Naive thymus-derived CD8-positive, alpha-beta T cell (primary cell): Measurements from ENCODE around the gene INPP5A. TPM values are rescaled to one million over a fixed set of nuclear protein-coding genes. Genes with fewer than 3 reads are reported as not detected.
"Not testable (repeated sequence)": the region's sequence is repeated elsewhere in the genome, so short reads cannot be mapped to it uniquely, and the experiment has no call there.

Experiments used
- ATAC-seq, 2 donors: fragments of 150-1000 bp; cut with Tn5 transposase in 1 of 2; sonication (Bioruptor Pico), chemical (Tn5 transposase) in 1 of 2; 1 replicate in 1 of 2; 2 replicates in 1 of 2; pipeline ENCODE4 v1.10.0; 2021; ENCODE audit warnings: mild to moderate bottlenecking in 2 of 2, moderate library complexity in 2 of 2
- POLR2A ChIA-PET: fragments of 350-600 bp; sonication (Branson Sonifier 250); formaldehyde crosslinking; loops from one replicate; lab custom pipeline; 2021; ENCODE audit warnings: antibody characterized with exemption; lab: Charles Lee
- DNase-seq, 10 donors: peaks; one replicate each; pipeline versions ENCODE4 v3.0.0 to v3.0.0-alpha.2; 2020 to 2022
- H3K27ac Mint-ChIP-seq, 10 donors: one replicate each; pipeline ENCODE4 v1.8.0; 2020 to 2022; ENCODE audit warnings: mild to moderate bottlenecking in 10 of 10, mixed read lengths in 10 of 10, moderate library complexity in 4 of 10, inconsistent platforms in 1 of 10
- H3K27me3 Mint-ChIP-seq, 5 donors: one replicate each; pipeline ENCODE4 v1.8.0; 2021 to 2022; ENCODE audit warnings: mixed read lengths in 5 of 5
- H3K36me3 Mint-ChIP-seq, 3 donors: one replicate each; pipeline ENCODE4 v1.8.0; 2020 to 2022; ENCODE audit warnings: mixed read lengths in 3 of 3, mild to moderate bottlenecking in 2 of 3, inconsistent platforms in 1 of 3
- H3K4me1 Mint-ChIP-seq, 4 donors: one replicate each; pipeline ENCODE4 v1.8.0; 2021 to 2022; ENCODE audit warnings: mixed read lengths in 4 of 4
- H3K4me3 Mint-ChIP-seq, 10 donors: one replicate each; pipeline ENCODE4 v1.8.0; 2020 to 2022; ENCODE audit warnings: mild to moderate bottlenecking in 10 of 10, mixed read lengths in 10 of 10, moderate library complexity in 6 of 10, inconsistent platforms in 1 of 10
- H3K9me3 Mint-ChIP-seq, 9 donors: one replicate each; pipeline ENCODE4 v1.8.0; 2020 to 2022; ENCODE audit warnings: mixed read lengths in 9 of 9, mild to moderate bottlenecking in 3 of 9, inconsistent platforms in 1 of 9, moderate library complexity in 1 of 9
- polyA plus RNA-seq, 3 donors: library from polyadenylated mRNA; unstranded; fragments of 300-500 nt; fragmentation: Illumina TruSeq; gene quantifications; one replicate each; pipeline ENCODE4 v1.2.3, GENCODE V29; 2021
- total RNA-seq, 8 experiments: library from RNA in 2 of 8; stranded (reverse) in 2 of 8; gene quantifications; one replicate each; pipeline ENCODE4 v1.2.3 and lab custom pipeline; 2021 to 2026

Gene INPP5A
- total and polyA plus RNA-seq, 5 experiments from 2014 or later = 0.51 to 33.7 (median 3.9) TPM

DNA sequence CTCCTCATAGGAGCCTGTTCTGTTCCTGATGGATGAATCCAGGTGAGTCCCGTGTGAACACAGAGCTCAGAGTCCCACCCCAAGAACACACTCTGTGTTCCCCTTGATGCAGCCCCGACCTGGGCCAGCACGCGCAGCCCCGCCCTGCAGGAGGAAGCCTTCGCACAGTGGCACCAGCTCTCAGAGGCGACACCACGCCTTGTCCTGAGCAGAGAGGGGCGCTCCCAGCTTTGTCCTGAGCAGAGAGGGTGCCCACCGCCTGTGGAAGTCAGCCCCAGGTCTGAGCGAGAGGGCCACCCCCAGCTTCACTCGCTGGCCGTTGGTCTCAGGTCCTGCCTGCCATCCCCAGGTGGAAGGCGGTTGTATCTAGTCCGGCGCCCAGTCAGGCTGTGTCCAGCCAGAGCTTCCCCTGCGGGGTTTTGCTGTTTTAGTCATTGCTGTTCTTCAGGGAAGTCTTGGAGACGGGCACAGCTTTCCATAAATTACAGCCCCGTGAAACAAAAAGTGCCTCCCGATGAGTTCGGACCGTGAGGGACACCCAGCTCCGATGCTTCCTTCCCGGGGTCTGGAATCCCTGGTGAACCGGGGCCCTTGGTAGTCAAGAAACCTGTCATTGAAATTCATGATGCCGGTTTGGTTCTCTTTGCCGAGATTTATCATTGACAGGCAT, 204.7 kb downstream of the INPP5A start:
- Mint-ChIP-seq H3K27me3 (no peaks in the 10 kb centered on the region), H3K4me3 (no peak overlapping the region), H3K9me3 (no peaks in the 10 kb centered on the region), H3K4me1 (peaks cover 0 to 2% (median 0%) of the 10 kb centered on the region in 4 donors), H3K36me3 (peaks cover 0 to 8% (median 0%) of the 10 kb centered on the region in 3 donors), H3K27ac (no peak overlapping the region)
- no peak for ATAC-seq
- no peak for DNase-seq
- POLR2A ChIA-PET = no interaction called here

DNA sequence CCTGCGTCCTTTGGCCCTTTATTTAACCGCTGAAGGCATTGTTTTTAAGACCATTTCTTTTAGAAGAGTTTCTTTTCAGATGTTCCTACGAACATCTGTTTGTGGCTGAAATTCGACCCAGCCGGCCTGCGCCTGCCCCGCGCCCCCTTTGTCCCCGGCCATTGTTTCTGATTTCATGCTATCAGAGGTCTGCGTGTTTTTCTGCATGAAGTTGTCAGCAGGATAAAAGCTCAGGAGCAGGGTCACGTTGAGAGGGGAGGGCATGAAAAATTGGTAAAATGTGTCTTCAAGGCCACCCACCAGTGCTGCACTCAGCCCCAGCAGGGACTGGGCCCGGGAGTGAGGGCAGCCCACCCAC, 205.2 kb downstream of the INPP5A start:
- peaks cover 0 to 8% (median 0%) of the 10 kb centered on the region in 3 donors for H3K36me3 Mint-ChIP-seq
- peaks cover 0 to 2% (median 0%) of the 10 kb centered on the region in 4 donors for H3K4me1 Mint-ChIP-seq
- no peaks in the 10 kb centered on the region for H3K9me3 Mint-ChIP-seq

DNA sequence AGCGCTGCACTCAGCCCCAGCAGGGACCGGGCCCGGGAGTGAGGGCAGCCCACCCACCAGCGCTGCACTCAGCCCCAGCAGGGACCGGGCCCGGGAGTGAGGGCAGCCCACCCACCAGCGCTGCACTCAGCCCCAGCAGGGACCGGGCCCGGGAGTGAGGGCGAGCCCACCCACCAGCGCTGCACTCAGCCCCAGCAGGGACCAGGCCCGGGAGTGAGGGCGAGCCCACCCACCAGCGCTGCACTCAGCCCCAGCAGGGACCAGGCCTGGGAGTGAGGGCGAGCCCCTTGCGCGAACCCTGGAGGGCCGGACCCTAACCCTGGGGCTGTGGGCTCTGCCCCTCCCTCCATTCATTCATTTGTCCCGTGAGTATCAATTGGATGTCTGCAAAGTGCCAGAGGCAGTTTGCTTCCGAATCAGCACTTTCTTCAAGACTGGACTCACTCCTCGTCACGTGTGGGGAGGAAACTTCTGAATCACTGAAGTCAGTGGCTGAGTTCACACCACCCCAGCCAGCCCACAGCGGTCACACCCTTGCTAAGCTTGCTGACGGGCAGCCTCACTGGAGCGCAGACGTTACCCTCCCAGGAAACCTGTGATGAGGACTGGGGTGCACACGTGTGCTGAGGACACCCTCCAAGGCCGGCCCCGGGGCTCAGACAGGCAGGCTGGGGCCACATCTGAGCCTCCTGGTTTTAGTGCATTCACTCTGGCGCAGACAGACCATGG, 205.8 kb downstream of the INPP5A start:
- Mint-ChIP-seq H3K27ac (peak overlapping the region in 2 of 10 donors; percentile 56 to 57), H3K36me3 (peaks cover 0 to 12% (median 0%) of the 10 kb centered on the region in 3 donors)
- POLR2A ChIA-PET, H3K27me3 Mint-ChIP-seq, DNase-seq, H3K9me3 Mint-ChIP-seq, H3K4me1 Mint-ChIP-seq, H3K4me3 Mint-ChIP-seq, ATAC-seq: not testable (repeated sequence)

More for the DNA sequence above, 205.2 kb downstream of the INPP5A start:
- no peak overlapping the region for H3K4me3 Mint-ChIP-seq
- no peaks in the 10 kb centered on the region for H3K27me3 Mint-ChIP-seq
- no peak overlapping the region for H3K27ac Mint-ChIP-seq
- ATAC-seq (no peak), DNase-seq (no peak)
- POLR2A ChIA-PET = no interaction called here

DNA sequence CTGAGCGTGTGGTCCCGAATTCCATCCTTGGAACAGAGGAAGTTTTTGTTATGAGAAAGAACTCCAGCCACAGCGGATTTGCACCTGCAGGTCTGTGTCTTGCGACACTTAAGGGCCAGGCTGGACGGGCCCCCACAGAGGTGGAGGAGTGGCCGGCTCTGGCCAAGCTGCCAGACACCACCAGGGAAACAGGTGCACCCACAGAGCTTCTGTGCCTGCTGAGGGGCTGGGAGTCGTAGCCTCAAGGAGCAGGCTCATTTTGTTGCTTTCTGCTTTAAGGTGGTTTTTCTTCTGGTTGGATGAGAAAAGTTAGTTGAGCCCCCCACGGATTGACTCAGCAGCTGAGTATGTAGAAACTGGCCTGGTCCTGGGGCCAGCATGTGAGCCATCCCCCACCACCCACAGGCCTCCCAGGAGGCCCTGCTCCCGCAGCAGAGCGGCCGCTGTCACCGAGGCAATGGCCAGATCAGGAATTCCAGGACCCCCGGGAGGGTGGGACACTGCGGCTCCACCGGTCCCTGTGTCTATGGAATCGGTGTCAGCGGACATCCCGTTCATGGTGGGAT, 206.4 kb downstream of the INPP5A start:
- Mint-ChIP-seq H3K4me3 (no peak overlapping the region), H3K36me3 (peaks cover 0 to 12% (median 0%) of the 10 kb centered on the region in 3 donors), H3K9me3 (no peaks in the 10 kb centered on the region), H3K27ac (peak overlapping the region in 2 of 10 donors; percentile 56 to 57), H3K27me3 (no peaks in the 10 kb centered on the region), H3K4me1 (peaks cover 0 to 2% (median 0%) of the 10 kb centered on the region in 4 donors)
- ATAC-seq (no peak), DNase-seq (no peak)
- POLR2A ChIA-PET = no interaction called here

DNA sequence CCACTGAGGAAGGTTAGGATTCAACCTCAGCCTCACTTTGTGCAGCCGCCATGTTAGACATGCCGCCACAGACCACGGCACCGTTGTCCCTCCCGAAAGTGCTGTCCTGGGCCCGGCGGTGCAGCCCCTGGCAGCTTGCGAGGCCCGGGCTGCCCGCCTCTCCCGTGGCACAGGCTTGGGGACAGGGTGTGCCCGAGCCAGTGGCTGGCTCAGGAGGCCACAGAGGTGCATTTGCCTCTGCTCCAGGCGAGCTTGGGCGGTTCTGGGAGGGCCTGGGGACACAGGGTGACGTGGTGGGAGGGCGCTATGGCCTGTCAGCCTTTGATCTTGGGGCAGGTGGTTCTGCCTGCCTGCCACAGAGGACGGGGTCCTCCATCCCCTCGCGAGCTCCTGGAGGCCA, 207.3 kb downstream of the INPP5A start:
- POLR2A ChIA-PET = no interaction called here
- ATAC-seq (no peak), DNase-seq (no peak)
- Mint-ChIP-seq H3K27ac (no peak overlapping the region), H3K27me3 (no peaks in the 10 kb centered on the region), H3K9me3 (no peaks in the 10 kb centered on the region), H3K36me3 (peaks cover 0 to 16% (median 0%) of the 10 kb centered on the region in 3 donors), H3K4me3 (no peak overlapping the region), H3K4me1 (no peaks in the 10 kb centered on the region)

DNA sequence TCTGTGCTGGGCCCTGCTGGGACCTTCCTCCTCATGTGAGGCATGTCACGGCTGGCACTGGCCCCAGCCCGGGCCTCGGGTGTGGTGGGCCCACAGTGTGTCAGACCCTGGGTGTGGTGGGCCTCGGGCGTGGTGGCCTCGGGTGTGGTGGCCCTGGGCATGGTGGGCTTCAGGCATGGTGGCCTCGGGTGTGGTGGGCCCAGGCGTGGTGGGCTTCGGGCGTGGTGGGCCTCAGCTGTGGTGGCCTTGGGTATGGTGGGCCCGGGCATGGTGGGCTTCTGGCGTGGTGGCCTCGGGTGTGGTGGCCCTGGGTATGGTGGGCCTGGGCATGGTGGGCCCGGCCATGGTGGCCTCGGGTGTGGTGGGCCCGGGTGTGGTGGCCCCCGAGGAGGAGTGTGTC, 207.9 kb downstream of the INPP5A start:
- no peak overlapping the region for H3K4me3 Mint-ChIP-seq
- DNase-seq = no peak
- peaks cover 0 to 16% (median 4%) of the 10 kb centered on the region in 3 donors for H3K36me3 Mint-ChIP-seq
- H3K4me1 Mint-ChIP-seq = peaks cover 0 to 2% (median 0%) of the 10 kb centered on the region in 4 donors
- POLR2A ChIA-PET = no interaction called here
- no peaks in the 10 kb centered on the region for H3K9me3 Mint-ChIP-seq
- no peaks in the 10 kb centered on the region for H3K27me3 Mint-ChIP-seq
- no peak overlapping the region for H3K27ac Mint-ChIP-seq
- ATAC-seq = no peak

DNA sequence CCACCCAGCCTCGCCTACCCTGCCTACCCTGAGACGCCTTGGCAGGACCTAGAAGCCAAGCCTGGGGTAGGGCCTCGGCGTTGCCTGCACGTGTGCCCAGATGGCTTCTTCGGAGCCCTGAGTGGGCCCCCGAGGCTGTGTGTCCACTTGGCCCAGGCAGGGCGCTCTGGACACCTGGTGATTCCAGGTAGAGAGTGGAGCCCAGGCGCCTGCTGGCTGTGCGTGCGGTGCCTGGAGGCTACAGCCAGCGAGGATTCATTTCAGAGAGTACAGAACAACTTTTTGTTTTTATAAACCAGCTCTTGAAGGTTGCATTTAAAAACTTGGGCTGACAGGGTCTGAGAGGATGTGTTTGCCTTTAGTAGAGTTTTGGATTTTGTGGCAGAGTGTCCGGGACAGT, 208.4 kb downstream of the INPP5A start:
- H3K36me3 Mint-ChIP-seq = peaks cover 0 to 18% (median 4%) of the 10 kb centered on the region in 3 donors
- no peak overlapping the region for H3K27ac Mint-ChIP-seq
- DNase-seq (no peak), ATAC-seq (no peak)
- no peak overlapping the region for H3K4me3 Mint-ChIP-seq
- POLR2A ChIA-PET = no interaction called here
- no peaks in the 10 kb centered on the region for H3K27me3 Mint-ChIP-seq
- peaks cover 0 to 2% (median 0%) of the 10 kb centered on the region in 4 donors for H3K4me1 Mint-ChIP-seq
- H3K9me3 Mint-ChIP-seq = no peaks in the 10 kb centered on the region

DNA sequence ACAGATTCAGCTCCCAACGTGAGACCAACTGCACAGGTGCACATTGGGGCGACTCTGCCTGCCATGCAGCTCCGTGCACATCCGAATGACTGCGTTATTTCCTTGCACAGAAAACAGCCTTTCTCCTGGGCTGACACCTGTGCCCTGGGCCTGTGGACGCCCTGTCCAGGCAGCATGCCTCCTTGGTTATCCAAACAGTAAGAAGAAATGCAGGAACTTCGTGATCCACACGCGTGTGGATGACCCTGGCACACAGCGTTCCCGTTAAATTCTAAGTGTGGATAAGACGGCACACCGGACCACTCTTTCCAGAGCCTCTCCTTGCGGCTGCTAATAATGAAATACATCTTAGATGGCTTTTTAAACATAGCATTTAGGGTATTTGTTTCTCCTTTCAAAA, 208.8 kb downstream of the INPP5A start:
- Mint-ChIP-seq H3K36me3 (peaks cover 0 to 18% (median 4%) of the 10 kb centered on the region in 3 donors), H3K4me1 (peaks cover 0 to 2% (median 0%) of the 10 kb centered on the region in 4 donors), H3K4me3 (no peak overlapping the region), H3K9me3 (no peaks in the 10 kb centered on the region), H3K27me3 (no peaks in the 10 kb centered on the region), H3K27ac (no peak overlapping the region)
- ATAC-seq = no peak
- no peak for DNase-seq
- POLR2A ChIA-PET = no interaction called here

DNA sequence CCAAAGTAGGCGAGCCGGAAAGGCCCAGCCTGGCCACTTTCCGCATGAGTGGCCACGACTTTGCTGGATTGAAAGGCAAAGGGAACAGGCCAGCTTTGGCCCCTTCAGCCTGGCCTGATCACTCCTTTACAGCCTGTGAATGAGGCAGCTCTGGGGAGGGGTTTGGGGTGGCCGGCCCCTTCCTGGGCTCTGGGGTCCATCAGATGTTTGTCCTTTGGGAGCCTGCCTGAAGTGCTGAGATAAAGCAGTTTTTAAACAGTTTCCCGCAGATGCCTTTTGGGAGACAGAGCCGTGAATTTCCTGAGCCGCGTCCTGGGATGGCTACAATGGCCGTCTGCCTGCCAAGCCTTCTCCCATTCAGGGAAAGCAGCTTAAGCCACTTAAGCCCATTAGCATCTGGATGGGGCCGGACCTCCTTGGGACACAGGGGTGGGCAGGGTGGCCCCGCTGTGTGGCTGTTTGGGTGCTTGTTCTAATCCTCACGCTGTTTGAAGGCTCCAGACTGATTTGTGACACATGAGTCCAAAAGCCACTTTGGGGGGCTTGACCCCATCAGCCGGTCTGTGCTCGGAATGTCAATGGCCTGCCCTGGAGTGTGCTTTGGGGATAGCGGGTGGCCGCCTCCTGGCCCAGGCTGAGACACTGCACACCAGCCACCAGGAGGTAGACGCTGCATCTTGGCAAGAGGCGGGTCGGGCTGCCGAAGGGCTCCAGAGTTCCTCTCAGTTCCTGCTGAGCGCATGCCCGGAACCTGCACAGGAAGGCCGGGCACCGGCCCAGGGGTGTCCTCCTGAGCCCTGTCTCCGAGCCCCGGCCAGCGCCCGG, 209.4 kb downstream of the INPP5A start:
- no peak for ATAC-seq

DNA sequence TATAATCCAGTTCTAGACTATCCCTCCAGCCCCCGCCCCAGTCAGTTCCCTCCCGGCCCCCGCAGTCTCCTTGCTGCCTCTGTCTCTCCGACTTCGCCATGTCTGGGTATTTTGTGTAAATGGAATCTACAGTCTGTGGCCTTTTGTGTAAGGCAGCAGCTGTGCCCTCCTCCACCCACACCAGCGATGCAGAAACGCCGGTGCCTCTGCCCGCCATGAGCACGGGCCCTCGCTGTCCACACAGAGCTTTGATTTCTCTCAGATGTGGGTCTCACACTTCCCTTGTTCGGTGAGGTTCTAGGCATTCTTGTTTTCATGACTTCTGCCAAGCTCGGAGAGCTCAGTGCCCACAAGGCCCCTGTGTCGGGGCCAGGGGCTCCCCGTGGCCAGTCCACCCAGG, 210.5 kb downstream of the INPP5A start:
- ATAC-seq = no peak
- Mint-ChIP-seq H3K27ac (no peak overlapping the region), H3K36me3 (peaks cover 0 to 22% (median 4%) of the 10 kb centered on the region in 3 donors)

More for the DNA sequence above, 209.4 kb downstream of the INPP5A start:
- H3K36me3 Mint-ChIP-seq = peaks cover 0 to 18% (median 4%) of the 10 kb centered on the region in 3 donors
- H3K27me3 Mint-ChIP-seq = no peaks in the 10 kb centered on the region
- H3K27ac Mint-ChIP-seq = no peak overlapping the region
- peaks cover 0 to 2% (median 0%) of the 10 kb centered on the region in 4 donors for H3K4me1 Mint-ChIP-seq
- no peak for DNase-seq
- no peaks in the 10 kb centered on the region for H3K9me3 Mint-ChIP-seq
- no peak overlapping the region for H3K4me3 Mint-ChIP-seq
- POLR2A ChIA-PET = no interaction called here

DNA sequence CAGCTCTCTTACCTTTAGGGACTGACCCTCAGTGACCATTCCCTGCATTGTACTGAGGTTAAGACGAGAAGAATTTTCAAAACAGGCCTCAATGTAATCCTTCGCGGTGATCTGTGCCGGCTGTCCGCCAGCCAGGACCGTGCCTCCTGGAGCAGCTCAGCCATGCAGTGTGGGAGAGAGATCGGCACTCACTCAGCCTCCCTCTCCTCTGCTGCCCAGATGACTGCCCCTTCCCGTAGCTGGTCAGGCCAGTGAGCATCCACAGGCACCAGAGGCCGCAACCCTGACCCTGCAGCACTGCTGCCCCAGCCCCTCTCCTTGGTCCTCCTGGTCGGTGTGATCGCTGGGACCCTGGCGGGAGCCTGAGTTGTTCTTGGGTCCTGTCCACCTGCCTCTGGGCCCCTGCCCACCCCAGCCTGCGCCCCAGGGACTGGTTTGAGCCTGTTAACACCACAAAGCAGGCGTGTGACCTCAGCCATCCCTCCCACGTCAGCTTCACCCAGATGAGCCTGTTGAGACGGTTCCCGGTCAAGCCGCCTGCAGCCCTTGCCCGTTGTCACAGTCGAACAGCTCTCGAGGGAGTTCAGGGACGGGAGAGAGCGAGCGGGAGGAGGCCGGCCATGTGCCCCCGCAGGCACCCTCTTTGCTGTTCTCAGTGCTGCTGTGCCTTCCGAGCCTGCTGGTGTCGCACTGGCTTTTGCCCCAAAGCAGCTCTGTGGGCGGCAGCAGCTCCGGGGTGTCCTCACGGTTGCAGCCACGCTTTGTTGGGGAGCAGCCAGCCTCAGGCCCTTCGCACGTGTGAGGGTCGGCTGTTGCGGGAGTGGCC, 211.2 kb downstream of the INPP5A start:
- ATAC-seq (no peak), DNase-seq (no peak)
- Mint-ChIP-seq H3K27ac (no peak overlapping the region), H3K4me1 (peaks cover 0 to 2% (median 0%) of the 10 kb centered on the region in 4 donors), H3K9me3 (no peaks in the 10 kb centered on the region), H3K27me3 (no peaks in the 10 kb centered on the region), H3K4me3 (no peak overlapping the region), H3K36me3 (peaks cover 0 to 29% (median 6%) of the 10 kb centered on the region in 3 donors)
- POLR2A ChIA-PET = no interaction called here

More for the DNA sequence above, 210.5 kb downstream of the INPP5A start:
- Mint-ChIP-seq H3K4me3 (no peak overlapping the region), H3K9me3 (no peaks in the 10 kb centered on the region), H3K27me3 (no peaks in the 10 kb centered on the region), H3K4me1 (peaks cover 0 to 2% (median 0%) of the 10 kb centered on the region in 4 donors)
- POLR2A ChIA-PET = no interaction called here
- no peak for DNase-seq

DNA sequence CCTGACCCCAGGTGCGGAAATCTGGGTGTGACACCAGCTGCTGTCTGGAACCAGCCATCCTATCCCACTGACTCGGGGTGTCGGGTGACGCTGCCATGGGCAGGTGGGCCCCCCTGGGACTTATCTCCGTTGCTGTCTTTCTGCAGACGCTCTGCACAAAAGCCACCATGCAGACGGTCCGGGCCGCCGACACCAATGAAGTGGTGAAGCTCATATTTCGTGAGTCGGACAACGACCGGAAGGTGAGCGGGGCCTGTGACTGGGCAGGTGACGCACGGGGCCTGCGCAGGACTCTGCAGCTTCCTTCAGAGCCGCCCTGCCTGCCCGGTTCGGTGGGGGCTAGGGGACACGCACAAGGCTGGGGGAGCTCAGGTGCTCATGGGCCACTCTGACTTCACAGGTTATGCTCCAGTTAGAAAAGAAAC, 211.8 kb downstream of the INPP5A start:
- no peak overlapping the region for H3K4me3 Mint-ChIP-seq
- no peaks in the 10 kb centered on the region for H3K9me3 Mint-ChIP-seq
- no peak overlapping the region for H3K27ac Mint-ChIP-seq
- peaks cover 0 to 2% (median 0%) of the 10 kb centered on the region in 4 donors for H3K4me1 Mint-ChIP-seq
- POLR2A ChIA-PET = no interaction called here
- no peaks in the 10 kb centered on the region for H3K27me3 Mint-ChIP-seq
- ATAC-seq (no peak), DNase-seq (no peak)
- H3K36me3 Mint-ChIP-seq = peaks cover 0 to 34% (median 11%) of the 10 kb centered on the region in 3 donors
